ENCODE data around the gene RPS10. TPM values are rescaled to one million over a fixed set of nuclear protein-coding genes. Genes with fewer than 3 reads are reported as not detected.

RPS10 gene
- polyA plus RNA-seq (ENCODE audit: insufficient read length in 10 of 10): 1,000 to 10,000 TPM; 1,208 to 1,969 (median 1,698) TPM
- long read RNA-seq, donor 1, transcript RPS10-209 (6 exons, 588 nt): major isoform, 1,020 of 1,506 reads
- long read RNA-seq, donor 1, transcript RPS10-208 (5 exons, 1,407 nt): minor isoform, 25 of 1,506 reads
- long read RNA-seq, donor 1, transcript RPS10-205 (3 exons, 734 nt): minor isoform, 11 of 1,506 reads
- long read RNA-seq, donor 1, partial matches to known transcripts: 440 of 1,506 reads
- long read RNA-seq, donor 1, other reads (novel, unspliced or antisense): 6 of 1,506 reads
- long read RNA-seq, donor 2, transcript RPS10-205 (3 exons, 734 nt): minor isoform, 7 of 1,211 reads
- long read RNA-seq, donor 2, transcript RPS10-209 (6 exons, 588 nt): major isoform, 818 of 1,211 reads
- long read RNA-seq, donor 2, transcript RPS10-208 (5 exons, 1,407 nt): minor isoform, 19 of 1,211 reads
- long read RNA-seq, donor 2, partial matches to known transcripts: 327 of 1,211 reads
- long read RNA-seq, donor 2, other reads (novel, unspliced or antisense): 37 of 1,211 reads
- long read RNA-seq, donor 3: 0 reads
- long read RNA-seq, donor 4, transcript RPS10-206 (6 exons, 781 nt): minor isoform, 5 of 805 reads
- long read RNA-seq, donor 4, transcript RPS10-209 (6 exons, 588 nt): major isoform, 511 of 805 reads
- long read RNA-seq, donor 4, transcript RPS10-205 (3 exons, 734 nt): minor isoform, 19 of 805 reads
- long read RNA-seq, donor 4, transcript RPS10-208 (5 exons, 1,407 nt): minor isoform, 12 of 805 reads
- long read RNA-seq, donor 4, partial matches to known transcripts: 250 of 805 reads
- long read RNA-seq, donor 4, other reads (novel, unspliced or antisense): 8 of 805 reads
- long read RNA-seq, donor 5, transcript RPS10-205 (3 exons, 734 nt): minor isoform, 14 of 1,421 reads
- long read RNA-seq, donor 5, transcript RPS10-209 (6 exons, 588 nt): major isoform, 964 of 1,421 reads
- long read RNA-seq, donor 5, transcript RPS10-208 (5 exons, 1,407 nt): minor isoform, 25 of 1,421 reads
- long read RNA-seq, donor 5, partial matches to known transcripts: 382 of 1,421 reads
- long read RNA-seq, donor 5, other reads (novel, unspliced or antisense): 32 of 1,421 reads
- long read RNA-seq, donor 6, transcript RPS10-209 (6 exons, 588 nt): major isoform, 956 of 1,460 reads
- long read RNA-seq, donor 6, transcript RPS10-205 (3 exons, 734 nt): minor isoform, 14 of 1,460 reads
- long read RNA-seq, donor 6, transcript RPS10-208 (5 exons, 1,407 nt): minor isoform, 38 of 1,460 reads
- long read RNA-seq, donor 6, partial matches to known transcripts: 395 of 1,460 reads
- long read RNA-seq, donor 6, other reads (novel, unspliced or antisense): 55 of 1,460 reads
- long read RNA-seq, donor 7, transcript RPS10-205 (3 exons, 734 nt): minor isoform, 17 of 756 reads
- long read RNA-seq, donor 7, transcript RPS10-206 (6 exons, 781 nt): minor isoform, 5 of 756 reads
- long read RNA-seq, donor 7, transcript RPS10-209 (6 exons, 588 nt): major isoform, 506 of 756 reads
- long read RNA-seq, donor 7, transcript RPS10-208 (5 exons, 1,407 nt): minor isoform, 24 of 756 reads
- long read RNA-seq, donor 7, partial matches to known transcripts: 183 of 756 reads
- long read RNA-seq, donor 7, other reads (novel, unspliced or antisense): 20 of 756 reads
- long read RNA-seq, donor 8, transcript RPS10-209 (6 exons, 588 nt): major isoform, 584 of 865 reads
- long read RNA-seq, donor 8, transcript RPS10-205 (3 exons, 734 nt): minor isoform, 19 of 865 reads
- long read RNA-seq, donor 8, transcript RPS10-208 (5 exons, 1,407 nt): minor isoform, 33 of 865 reads
- long read RNA-seq, donor 8, partial matches to known transcripts: 225 of 865 reads
- long read RNA-seq, donor 8, other reads (novel, unspliced or antisense): 0 of 865 reads
- long read RNA-seq, donor 9, transcript RPS10-209 (6 exons, 588 nt): major isoform, 111 of 148 reads
- long read RNA-seq, donor 9, partial matches to known transcripts: 36 of 148 reads
- long read RNA-seq, donor 9, other reads (novel, unspliced or antisense): 0 of 148 reads

- peak; percentile 93 to 97 (median 95) for DNase-seq
Observed at GRCh38 chr6:34425498-34426410, at the start of gene RPS10. Gene RPS10, minus strand, starts transcription at chr6:34426069. Its CDS starts 848 bp downstream, at chr6:34425221.

GRCh38 chr6:34475238-34475682 is 49.4 kb upstream of the RPS10 start:
- no peak for DNase-seq

GRCh38 chr6:34474754-34475153 is 48.9 kb upstream of the RPS10 start:
- DNase-seq: no peak

- DNase-seq: no peak
Observed at GRCh38 chr6:34473967-34474366, 48.1 kb upstream of the RPS10 start.

GRCh38 chr6:34472425-34472824 is 46.6 kb upstream of the RPS10 start:
- DNase-seq: no peak

GRCh38 chr6:34469499-34469898 is 43.6 kb upstream of the RPS10 start:
- no peak for DNase-seq

GRCh38 chr6:34468378-34468892 is 42.6 kb upstream of the RPS10 start:
- DNase-seq: no peak

GRCh38 chr6:34466242-34467185 is 40.6 kb upstream of the RPS10 start:
- DNase-seq: no peak

GRCh38 chr6:34465531-34466241 is 39.8 kb upstream of the RPS10 start, which contains the start of gene PACSIN1:
Gene PACSIN1, plus strand, starts transcription at chr6:34466076. Its CDS starts 60,230 bp downstream, at chr6:34526306.
- DNase-seq: peak in 1 of 3 donors; percentile 12

- DNase-seq: no peak
Observed at GRCh38 chr6:34463849-34464248, 38.0 kb upstream of the RPS10 start.

GRCh38 chr6:34463299-34463698 is 37.4 kb upstream of the RPS10 start:
- no peak for DNase-seq

GRCh38 chr6:34462551-34462971 is 36.7 kb upstream of the RPS10 start:
- no peak for DNase-seq

GRCh38 chr6:34462010-34462409 is 36.1 kb upstream of the RPS10 start:
- DNase-seq: no peak

GRCh38 chr6:34460796-34461507 is 35.1 kb upstream of the RPS10 start:
- DNase-seq: no peak

GRCh38 chr6:34459899-34460593 is 34.2 kb upstream of the RPS10 start:
- peak in 1 of 3 donors; percentile 40 for DNase-seq
